ENCODE data around the gene SRP68. TPM values are rescaled to one million over a fixed set of nuclear protein-coding genes. Genes with fewer than 3 reads are reported as not detected.

SRP68 gene
- total RNA-seq, 1 donor from 2014 or later = 48.4 TPM

DNA sequence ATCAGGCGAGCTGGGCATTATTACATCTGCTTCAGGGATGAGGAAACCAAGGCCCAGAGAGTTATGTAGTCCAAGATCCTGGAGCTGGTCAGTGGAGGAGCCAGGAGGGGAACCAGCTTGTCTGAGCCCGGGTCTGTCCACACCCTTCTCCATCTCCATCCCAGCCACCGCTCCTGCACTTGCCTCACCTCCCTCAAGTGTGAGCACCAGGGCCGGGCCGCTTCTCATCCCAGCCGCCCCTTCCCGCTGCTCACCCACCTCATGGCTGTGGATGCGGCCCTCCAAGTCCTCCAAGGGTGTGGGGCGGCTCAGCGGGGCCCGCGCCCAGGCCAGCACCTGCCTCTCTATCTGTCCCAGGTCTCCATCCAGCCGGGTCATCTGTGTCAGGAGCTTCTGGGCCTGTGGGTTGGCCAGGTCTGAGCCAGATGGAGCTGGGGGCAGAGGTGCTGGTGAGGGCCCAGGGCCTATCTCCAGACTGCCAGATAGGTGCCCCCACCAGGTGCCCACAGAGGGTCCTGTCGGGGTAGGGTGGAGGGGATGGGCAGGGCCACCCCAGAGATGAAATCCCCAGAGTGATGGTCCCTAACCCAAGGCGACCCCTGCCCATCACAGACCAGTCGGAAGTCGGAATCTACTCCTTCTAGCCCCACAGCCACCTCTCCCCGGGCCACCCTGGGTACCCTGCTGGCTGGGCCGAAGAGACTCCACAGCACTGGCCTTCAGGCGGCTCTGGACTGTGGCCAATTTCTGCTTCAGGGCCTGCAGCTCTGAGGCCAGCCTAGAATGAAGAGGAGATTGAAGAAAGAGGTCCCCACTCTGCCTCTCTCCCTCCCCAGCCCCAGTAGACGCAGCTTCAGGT, 54.6 kb downstream of the SRP68 start:
- Mint-ChIP-seq H3K4me3 (ENCODE audit: unreplicated experiment) (no peak overlapping the region), H3K9me3 (ENCODE audit: unreplicated experiment) (peaks cover 4% of the 10 kb centered on the region), H3K4me1 (ENCODE audit: low read depth, unreplicated experiment) (no peaks in the 10 kb centered on the region), H3K27ac (ENCODE audit: unreplicated experiment) (no peak overlapping the region), H3K27me3 (ENCODE audit: unreplicated experiment) (peaks cover 4% of the 10 kb centered on the region), H3K36me3 (ENCODE audit: unreplicated experiment) (no peaks in the 10 kb centered on the region)
- TF ChIP-seq, protein P1, sequence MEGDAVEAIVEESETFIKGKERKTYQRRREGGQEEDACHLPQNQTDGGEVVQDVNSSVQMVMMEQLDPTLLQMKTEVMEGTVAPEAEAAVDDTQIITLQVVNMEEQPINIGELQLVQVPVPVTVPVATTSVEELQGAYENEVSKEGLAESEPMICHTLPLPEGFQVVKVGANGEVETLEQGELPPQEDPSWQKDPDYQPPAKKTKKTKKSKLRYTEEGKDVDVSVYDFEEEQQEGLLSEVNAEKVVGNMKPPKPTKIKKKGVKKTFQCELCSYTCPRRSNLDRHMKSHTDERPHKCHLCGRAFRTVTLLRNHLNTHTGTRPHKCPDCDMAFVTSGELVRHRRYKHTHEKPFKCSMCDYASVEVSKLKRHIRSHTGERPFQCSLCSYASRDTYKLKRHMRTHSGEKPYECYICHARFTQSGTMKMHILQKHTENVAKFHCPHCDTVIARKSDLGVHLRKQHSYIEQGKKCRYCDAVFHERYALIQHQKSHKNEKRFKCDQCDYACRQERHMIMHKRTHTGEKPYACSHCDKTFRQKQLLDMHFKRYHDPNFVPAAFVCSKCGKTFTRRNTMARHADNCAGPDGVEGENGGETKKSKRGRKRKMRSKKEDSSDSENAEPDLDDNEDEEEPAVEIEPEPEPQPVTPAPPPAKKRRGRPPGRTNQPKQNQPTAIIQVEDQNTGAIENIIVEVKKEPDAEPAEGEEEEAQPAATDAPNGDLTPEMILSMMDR (IDR thresholded peaks at IDR 0.05; ENCODE audit: partially characterized antibody, unreplicated experiment) = no peak
- no peak for DNase-seq

DNA sequence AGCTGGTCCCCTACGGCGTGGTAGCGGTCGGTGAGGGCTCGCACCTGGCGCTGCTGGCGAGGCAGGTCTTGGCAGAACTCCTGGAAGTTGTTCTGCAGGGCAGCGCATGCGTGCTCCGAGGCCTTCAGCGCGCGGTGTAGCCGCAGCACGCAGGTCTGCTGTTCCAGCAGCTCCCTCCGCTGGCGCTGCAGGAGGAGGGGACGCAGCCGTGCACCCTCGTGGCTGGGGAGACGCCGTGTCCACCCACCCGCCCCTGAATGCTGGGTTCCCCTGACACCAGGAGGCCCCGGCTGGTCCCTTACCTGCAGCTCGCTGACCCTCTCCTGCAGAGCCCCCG, 57.4 kb downstream of the SRP68 start:
- H3K4me1 Mint-ChIP-seq (ENCODE audit: low read depth, unreplicated experiment) = no peaks in the 10 kb centered on the region
- no peak overlapping the region for H3K27ac Mint-ChIP-seq (ENCODE audit: unreplicated experiment)
- H3K4me3 Mint-ChIP-seq (ENCODE audit: unreplicated experiment) = no peak overlapping the region
- H3K9me3 Mint-ChIP-seq (ENCODE audit: unreplicated experiment) = peaks cover 4% of the 10 kb centered on the region
- H3K36me3 Mint-ChIP-seq (ENCODE audit: unreplicated experiment) = peaks cover 1% of the 10 kb centered on the region
- TF ChIP-seq, protein P1 (IDR thresholded peaks at IDR 0.05; ENCODE audit: partially characterized antibody, unreplicated experiment) = no peak
- peaks cover 4% of the 10 kb centered on the region for H3K27me3 Mint-ChIP-seq (ENCODE audit: unreplicated experiment)
- DNase-seq = no peak

DNA sequence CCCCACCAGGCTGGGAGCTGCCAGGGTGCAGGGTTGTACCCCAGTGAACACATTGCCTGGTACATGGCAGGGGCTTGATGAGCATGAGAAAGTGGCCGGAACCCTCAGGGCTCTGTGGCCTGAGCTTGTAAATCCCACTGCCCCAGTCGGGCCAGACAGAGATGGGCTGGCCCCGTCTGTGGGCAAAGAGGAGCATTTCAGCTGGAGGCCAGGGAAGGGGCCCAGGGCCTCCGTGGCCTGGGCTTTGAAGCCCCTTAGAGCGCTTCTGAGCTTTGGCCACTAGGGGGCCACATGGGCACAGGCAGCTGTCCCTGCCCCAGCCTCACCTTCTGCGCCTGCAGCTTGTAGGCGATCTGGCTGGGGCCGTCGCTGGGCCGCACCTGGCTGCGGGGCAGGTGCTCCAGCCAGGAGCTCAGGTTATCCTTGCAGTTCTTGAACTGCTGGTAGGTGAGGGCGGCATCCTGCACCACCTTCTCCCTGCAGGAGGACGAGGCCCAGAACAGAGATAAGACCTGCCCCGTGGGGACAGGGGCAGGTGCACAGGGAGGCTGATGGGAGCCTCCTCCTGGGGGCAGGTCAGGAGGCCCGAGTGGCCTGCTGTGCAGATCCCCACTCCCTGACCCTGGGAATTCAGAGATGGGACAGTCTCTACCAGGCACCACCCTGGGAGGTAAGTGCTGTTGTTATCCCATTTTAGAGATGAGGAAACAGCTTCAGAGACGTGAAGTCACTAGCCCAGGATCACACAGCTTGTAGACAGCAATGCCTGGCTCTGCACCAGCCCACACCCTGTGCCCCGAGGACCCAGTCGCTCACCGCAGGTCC, 58.0 kb downstream of the SRP68 start:
- Mint-ChIP-seq H3K27me3 (ENCODE audit: unreplicated experiment) (peaks cover 8% of the 10 kb centered on the region), H3K4me3 (ENCODE audit: unreplicated experiment) (no peak overlapping the region), H3K36me3 (ENCODE audit: unreplicated experiment) (peaks cover 7% of the 10 kb centered on the region), H3K27ac (ENCODE audit: unreplicated experiment) (no peak overlapping the region), H3K9me3 (ENCODE audit: unreplicated experiment) (peaks cover 6% of the 10 kb centered on the region), H3K4me1 (ENCODE audit: low read depth, unreplicated experiment) (no peaks in the 10 kb centered on the region)
- TF ChIP-seq, protein P1 (IDR thresholded peaks at IDR 0.05; ENCODE audit: partially characterized antibody, unreplicated experiment) = peak; percentile 99
- DNase-seq = peak; percentile 86

DNA sequence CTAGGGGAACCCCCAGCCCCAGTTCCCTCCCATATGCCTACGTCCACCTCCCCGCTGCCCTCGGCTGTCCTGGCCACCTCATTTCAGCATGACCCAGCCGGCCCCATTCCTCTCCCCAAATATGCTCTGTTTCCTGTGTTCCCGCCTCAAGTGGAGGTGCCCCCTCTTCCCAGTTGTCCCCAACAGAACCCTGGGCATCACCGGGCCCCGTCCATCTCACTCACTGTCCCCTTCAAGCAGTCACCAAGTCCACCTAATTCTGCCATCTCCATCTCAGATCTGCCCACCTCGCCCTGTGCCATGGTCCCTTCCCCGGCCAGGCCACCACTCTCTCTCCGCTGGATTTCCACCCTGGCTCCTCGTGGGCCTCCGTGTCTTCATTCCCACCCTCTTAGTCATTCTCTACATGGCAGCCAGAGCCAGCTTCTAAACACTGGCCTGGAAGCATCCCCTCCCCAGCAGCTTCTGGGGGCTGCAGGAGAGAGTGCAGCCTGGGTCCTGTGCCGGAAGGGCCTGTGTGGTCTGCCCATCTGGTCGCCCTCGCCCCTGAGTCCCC, 58.9 kb downstream of the SRP68 start:
- Mint-ChIP-seq H3K36me3 (ENCODE audit: unreplicated experiment) (peaks cover 9% of the 10 kb centered on the region), H3K27ac (ENCODE audit: unreplicated experiment) (no peak overlapping the region), H3K4me1 (ENCODE audit: low read depth, unreplicated experiment) (no peaks in the 10 kb centered on the region), H3K27me3 (ENCODE audit: unreplicated experiment) (peaks cover 9% of the 10 kb centered on the region), H3K9me3 (ENCODE audit: unreplicated experiment) (peaks cover 9% of the 10 kb centered on the region), H3K4me3 (ENCODE audit: unreplicated experiment) (no peak overlapping the region)
- TF ChIP-seq, protein P1 (IDR thresholded peaks at IDR 0.05; ENCODE audit: partially characterized antibody, unreplicated experiment) = no peak
- DNase-seq = no peak
